ENCODE data around the gene CDC14A.
A peak's percentile ranks its signal among the peaks of the same experiment; 100 is the strongest.

DNA sequence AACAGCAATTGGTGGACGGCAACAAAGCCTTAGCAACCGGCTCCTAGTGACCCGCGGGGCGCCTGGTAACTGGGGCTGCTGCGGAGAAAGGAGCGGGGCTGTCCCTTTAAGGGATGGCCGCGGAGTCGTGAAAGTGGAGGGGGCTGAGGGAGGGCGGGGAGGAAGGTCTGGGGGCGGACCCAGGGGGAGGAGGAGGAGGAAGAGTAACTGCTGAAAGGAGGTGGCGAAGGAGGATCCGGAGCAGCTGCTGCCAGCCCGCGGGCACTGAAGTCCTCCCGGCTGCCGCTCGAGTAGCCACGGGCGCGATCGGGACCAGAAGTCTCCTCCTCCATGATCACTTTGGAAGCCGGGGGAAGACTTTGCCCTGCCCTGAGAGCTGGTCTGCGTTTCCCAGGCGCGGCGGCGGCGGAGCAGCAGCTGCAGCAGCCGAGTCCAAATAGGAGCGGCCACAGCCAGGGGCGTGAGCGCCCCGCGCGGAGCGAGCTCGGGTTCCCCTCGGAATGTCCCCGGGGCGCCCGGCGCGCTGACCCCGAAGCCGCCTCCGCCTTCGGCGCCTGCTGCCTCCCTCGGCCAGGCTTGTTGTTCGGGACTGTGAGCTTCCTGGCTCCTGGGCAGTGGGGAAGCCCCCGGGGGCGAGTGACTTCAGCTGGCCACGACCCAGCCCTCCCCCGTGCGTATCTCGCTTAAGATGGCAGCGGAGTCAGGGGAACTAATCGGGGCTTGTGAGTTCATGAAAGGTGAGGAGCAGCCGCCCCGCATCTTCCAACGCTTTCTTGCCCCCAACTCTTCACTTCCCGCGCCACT is at the start of gene CDC14A:
- TF ChIP-seq POLR2A (IDR thresholded peaks at IDR 0.05) = peak; percentile 27 to 60
- TF ChIP-seq EP300 (IDR thresholded peaks at IDR 0.05) = peak in 1 of 2 donors; percentile 86
- TF ChIP-seq, protein P1, sequence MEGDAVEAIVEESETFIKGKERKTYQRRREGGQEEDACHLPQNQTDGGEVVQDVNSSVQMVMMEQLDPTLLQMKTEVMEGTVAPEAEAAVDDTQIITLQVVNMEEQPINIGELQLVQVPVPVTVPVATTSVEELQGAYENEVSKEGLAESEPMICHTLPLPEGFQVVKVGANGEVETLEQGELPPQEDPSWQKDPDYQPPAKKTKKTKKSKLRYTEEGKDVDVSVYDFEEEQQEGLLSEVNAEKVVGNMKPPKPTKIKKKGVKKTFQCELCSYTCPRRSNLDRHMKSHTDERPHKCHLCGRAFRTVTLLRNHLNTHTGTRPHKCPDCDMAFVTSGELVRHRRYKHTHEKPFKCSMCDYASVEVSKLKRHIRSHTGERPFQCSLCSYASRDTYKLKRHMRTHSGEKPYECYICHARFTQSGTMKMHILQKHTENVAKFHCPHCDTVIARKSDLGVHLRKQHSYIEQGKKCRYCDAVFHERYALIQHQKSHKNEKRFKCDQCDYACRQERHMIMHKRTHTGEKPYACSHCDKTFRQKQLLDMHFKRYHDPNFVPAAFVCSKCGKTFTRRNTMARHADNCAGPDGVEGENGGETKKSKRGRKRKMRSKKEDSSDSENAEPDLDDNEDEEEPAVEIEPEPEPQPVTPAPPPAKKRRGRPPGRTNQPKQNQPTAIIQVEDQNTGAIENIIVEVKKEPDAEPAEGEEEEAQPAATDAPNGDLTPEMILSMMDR (IDR thresholded peaks at IDR 0.05) = no peak

Measured in tibial nerve (tissue), 4 donors.